Measurements from ENCODE around the gene GALNTL6.

DNA sequence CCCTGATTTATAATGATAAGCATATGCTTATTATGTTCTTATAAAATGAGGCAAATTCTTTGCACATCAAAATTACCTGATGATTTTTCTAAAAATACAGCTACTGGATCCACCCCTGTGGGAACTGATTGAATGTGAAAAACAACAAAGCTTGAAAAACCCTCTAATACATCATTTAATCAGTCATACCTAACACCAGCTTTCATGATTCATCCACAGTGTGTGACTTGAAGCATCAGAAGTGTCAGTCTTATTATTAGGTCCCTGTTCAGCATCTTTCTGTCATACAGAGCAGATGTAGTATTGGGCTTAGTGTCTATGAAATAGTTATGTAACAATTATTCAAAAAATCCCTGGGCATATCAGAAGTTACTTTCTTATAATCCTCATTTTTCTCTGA is 684.1 kb downstream of the GALNTL6 start:
- TF ChIP-seq, protein P1, sequence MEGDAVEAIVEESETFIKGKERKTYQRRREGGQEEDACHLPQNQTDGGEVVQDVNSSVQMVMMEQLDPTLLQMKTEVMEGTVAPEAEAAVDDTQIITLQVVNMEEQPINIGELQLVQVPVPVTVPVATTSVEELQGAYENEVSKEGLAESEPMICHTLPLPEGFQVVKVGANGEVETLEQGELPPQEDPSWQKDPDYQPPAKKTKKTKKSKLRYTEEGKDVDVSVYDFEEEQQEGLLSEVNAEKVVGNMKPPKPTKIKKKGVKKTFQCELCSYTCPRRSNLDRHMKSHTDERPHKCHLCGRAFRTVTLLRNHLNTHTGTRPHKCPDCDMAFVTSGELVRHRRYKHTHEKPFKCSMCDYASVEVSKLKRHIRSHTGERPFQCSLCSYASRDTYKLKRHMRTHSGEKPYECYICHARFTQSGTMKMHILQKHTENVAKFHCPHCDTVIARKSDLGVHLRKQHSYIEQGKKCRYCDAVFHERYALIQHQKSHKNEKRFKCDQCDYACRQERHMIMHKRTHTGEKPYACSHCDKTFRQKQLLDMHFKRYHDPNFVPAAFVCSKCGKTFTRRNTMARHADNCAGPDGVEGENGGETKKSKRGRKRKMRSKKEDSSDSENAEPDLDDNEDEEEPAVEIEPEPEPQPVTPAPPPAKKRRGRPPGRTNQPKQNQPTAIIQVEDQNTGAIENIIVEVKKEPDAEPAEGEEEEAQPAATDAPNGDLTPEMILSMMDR (IDR thresholded peaks at IDR 0.05; ENCODE audit: insufficient read depth, low read length, poor library complexity, severe bottlenecking) = no peak
- no peak for TF ChIP-seq EZH2phosphoT487 (conservative IDR thresholded peaks at IDR 0.05; ENCODE audit: low read length)
